Effector CD4-positive, alpha-beta T cell (primary cell): Measurements from ENCODE around the gene FAM181A.

Experiments
- DNase-seq: peaks from one replicate; pipeline ENCODE4 v3.0.0-alpha.2; 2020

Gene FAM181A

GRCh38 chr14:93930296-93930988 lies 3.3 kb downstream of the FAM181A start:
- no peak for DNase-seq

GRCh38 chr14:93930989-93931307 lies 3.8 kb downstream of the FAM181A start:
- no peak for DNase-seq

GRCh38 chr14:93932642-93933041 lies 5.5 kb downstream of the FAM181A start:
- DNase-seq: no peak

GRCh38 chr14:93935213-93935612 lies 8.1 kb downstream of the FAM181A start:
- no peak for DNase-seq

- no peak for DNase-seq
Observed at GRCh38 chr14:93936245-93936644, 9.1 kb downstream of the FAM181A start.

GRCh38 chr14:93936926-93937325 lies 9.8 kb downstream of the FAM181A start:
- no peak for DNase-seq

GRCh38 chr14:93937519-93937918 lies 10.4 kb downstream of the FAM181A start:
- DNase-seq: no peak

- DNase-seq: no peak
Observed at GRCh38 chr14:93938751-93939303, 11.7 kb downstream of the FAM181A start.

- DNase-seq: peak; percentile 88
Observed at GRCh38 chr14:93939304-93940229, 12.4 kb downstream of the FAM181A start.

GRCh38 chr14:93940437-93940836 lies 13.3 kb downstream of the FAM181A start:
- no peak for DNase-seq

- DNase-seq: no peak
Observed at GRCh38 chr14:93941293-93941910, 14.3 kb downstream of the FAM181A start.

- no peak for DNase-seq
Observed at GRCh38 chr14:93943052-93943451, 15.9 kb downstream of the FAM181A start.

GRCh38 chr14:93943930-93944329 lies 16.8 kb downstream of the FAM181A start:
- DNase-seq: no peak

- no peak for DNase-seq
Observed at GRCh38 chr14:93944348-93945069, 17.4 kb downstream of the FAM181A start.

GRCh38 chr14:93945070-93945399 lies 17.9 kb downstream of the FAM181A start:
- DNase-seq: no peak

GRCh38 chr14:93946104-93946503 lies 19.0 kb downstream of the FAM181A start:
- no peak for DNase-seq

GRCh38 chr14:93946541-93947090 lies 19.5 kb downstream of the FAM181A start:
- DNase-seq: no peak

GRCh38 chr14:93947282-93947681 lies 20.1 kb downstream of the FAM181A start:
- DNase-seq: no peak

GRCh38 chr14:93949511-93950075 lies 22.4 kb downstream of the FAM181A start:
- no peak for DNase-seq

GRCh38 chr14:93950948-93951634 lies 23.9 kb downstream of the FAM181A start:
- no peak for DNase-seq
